Measurements from ENCODE around the gene TRIM63.

The TRIM63 gene

DNA sequence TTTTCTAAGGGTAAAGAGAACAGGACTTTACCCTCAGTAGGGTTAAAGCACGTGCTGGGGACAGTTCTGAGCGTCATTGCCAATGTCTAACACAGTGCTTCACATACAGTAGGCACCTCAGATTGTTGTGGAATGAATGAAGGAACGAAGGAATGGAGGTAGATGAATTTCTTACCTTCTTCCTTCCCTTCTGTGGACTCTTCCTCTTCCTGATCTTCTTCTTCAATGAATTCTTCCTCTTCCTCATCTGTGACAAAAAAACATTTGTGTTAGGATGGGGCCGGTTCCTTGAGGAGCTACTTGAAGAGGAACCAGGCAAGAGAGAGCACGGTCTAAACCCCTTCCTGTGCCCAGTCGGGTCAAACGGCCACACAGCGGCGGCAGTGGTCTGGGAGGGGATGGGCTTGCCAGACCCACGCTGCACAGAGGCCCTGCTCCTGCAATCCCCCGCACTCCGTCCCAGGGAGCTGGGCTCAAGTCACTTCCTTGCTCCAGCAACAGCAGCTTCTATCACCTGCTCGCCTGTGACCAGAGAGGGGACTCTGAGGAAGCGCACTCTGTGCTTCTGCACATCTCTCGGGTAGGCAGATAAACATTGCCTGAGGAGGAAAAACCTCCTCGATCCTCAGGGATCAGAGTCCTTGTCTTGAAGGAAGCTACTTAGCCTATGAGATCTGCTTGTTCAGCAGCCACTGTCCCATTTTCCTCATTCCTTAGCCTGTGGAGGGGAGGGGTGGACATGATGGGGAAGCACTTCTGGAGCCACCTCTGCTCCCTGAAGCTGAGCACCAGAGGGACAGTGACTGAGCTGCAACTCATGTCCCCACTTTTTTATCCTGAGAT lies 13.5 kb downstream of the TRIM63 start:
- no peak for DNase-seq

DNA sequence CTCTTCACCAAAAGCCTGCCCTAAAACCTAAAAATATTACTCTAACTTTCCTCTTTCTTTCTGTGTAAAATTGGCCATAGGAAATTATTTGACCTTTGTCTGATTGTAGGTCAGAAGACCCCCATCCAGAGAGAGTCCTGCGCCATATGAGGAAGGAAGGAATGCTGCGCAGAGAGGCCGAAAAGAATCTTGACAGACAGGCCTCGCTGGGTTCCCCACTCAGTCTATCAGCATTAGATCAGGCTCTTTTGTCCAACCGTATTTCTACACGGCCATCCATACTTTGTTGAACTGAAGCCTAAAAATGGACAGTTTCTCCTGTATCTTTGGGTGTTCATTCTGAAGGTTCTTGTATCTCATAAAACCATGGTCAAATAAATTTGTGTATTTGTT lies 17.2 kb downstream of the TRIM63 start:
- DNase-seq = no peak

DNA sequence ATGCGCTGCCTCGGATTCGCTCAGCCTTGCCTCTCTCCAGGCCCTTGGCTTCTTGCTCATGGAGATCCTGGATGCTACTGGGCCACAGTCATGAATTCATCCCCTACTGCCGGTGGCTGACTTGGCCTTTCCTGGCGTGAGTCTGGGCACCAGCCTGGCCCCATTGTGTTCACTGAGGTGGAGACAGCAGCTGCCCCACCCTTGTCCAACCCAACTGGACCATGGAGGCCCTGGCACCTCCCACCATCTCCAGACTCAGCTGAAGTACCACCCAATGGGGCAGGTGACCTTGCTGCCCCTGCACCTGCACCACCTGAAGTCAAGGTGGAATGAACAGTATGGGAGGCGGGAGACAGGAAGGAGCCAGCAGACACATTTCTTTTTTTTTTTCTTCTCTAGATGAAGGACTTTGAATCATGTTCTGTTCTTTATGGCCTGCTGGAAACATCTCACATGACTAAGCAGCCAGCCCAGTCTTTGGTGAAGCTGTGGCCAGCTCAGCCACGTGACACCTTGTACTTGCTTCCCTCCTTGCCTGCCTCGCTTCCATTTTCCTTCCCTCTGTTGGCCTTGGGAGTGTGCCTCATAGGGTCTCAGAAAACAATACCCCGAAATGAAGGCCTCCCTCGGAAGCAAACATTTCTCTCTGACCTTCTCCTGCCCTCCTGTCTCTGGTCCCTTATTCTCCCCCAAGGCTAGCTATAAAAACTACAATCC lies 17.7 kb downstream of the TRIM63 start:
- DNase-seq = no peak

DNA sequence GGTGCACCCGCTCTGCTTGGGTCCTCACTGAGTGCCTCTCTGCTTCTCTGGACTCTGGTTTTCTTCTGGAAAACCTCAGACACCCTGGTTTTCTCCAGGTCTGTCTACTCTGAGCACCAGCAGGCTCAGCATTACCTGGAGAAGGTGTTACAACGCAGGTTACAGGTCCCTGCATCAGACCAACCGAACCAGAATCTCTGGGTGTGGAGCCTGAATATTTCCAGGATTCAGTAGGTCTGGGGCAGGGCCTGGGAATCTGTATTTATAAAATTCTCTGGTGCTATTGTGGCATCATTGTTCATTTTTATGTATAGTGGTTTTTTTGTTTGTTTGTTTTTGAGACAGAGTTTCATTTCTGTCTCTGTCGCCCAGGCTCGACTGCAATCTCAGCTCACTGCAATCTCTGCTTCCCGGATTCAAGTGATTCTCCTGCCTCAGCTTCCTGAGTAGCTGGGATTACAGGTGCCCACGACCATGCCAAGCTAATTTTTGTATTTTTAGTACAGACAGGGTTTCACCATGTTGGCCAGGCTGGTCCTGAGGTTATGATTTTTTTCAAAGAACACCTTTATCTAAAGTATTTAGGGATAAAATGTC lies 20.1 kb downstream of the TRIM63 start:
- no peak for DNase-seq

DNA sequence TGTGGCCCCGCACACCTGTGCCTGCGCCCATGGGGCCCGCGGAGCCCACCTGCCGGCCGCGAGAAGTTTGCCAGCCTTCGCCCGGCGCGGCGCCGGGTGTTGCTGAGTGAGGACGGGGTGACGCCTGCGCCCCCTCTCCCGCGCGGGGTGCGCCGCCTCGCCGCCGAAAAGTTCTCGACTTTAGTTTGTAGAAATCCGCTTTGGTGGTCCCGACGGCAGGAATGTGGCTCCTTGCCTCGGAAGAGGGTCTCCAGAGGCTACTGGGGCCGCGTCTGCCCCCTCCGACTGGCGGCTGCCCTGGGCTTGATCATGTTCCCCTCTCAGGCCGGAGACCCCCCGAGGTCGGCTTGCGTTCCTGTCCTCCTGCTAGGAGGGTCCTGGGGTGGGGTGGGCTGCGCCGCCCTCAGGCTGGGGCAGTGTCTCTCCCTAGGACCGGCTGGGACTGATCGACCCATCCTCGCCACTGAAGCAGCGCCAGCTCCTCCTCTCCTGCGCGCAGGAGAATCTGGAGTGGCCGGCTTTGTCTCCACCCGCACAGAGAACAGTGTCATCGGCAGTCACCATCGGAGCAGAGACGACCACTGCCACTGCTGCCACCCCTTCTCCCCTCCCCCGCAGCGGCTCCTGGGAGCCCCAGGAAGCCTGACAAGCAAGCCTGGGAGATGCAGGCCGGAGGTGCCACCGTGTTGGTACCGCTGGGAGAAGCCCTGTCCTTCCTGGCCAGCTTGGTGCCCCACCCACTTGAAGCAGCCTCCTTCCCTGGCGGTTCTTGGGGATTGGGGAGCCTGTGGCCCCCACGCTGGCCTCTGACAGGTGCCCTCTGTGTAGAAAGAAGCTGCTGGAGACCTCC lies 21.0 kb downstream of the TRIM63 start:
- DNase-seq = no peak

DNA sequence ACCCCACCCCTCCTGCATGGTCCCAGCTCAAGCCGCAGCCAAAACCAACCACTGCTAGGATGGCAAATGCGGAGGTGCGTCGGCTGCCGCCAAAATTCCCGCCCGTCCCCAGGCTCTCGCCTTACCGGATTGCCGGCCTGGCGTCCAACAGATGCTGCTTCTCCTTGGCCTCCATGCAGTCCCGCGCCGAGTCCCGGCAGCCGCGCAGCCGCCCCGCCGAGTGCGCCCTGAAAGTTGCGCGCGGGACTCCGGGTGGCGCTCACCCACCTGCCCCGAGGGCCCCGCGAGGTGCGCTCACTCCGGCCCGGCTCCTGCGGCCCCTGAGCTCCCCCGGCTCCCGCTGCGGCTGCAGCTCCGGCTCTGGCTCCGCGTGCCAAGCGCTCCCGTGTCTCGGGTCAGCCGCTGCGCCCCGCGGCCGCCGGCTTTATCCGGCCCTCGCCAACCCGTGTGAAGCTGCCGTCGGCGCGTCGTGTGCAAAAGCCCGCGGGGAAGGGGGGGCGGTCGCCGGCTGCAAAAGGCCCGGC lies 21.6 kb downstream of the TRIM63 start, which contains the start of gene SLC30A2:
Gene SLC30A2 (minus strand): TSS at position 397 of the 524 bp plus-strand sequence. CDS start 222 bp downstream, at position 175.
- no peak for DNase-seq

DNA sequence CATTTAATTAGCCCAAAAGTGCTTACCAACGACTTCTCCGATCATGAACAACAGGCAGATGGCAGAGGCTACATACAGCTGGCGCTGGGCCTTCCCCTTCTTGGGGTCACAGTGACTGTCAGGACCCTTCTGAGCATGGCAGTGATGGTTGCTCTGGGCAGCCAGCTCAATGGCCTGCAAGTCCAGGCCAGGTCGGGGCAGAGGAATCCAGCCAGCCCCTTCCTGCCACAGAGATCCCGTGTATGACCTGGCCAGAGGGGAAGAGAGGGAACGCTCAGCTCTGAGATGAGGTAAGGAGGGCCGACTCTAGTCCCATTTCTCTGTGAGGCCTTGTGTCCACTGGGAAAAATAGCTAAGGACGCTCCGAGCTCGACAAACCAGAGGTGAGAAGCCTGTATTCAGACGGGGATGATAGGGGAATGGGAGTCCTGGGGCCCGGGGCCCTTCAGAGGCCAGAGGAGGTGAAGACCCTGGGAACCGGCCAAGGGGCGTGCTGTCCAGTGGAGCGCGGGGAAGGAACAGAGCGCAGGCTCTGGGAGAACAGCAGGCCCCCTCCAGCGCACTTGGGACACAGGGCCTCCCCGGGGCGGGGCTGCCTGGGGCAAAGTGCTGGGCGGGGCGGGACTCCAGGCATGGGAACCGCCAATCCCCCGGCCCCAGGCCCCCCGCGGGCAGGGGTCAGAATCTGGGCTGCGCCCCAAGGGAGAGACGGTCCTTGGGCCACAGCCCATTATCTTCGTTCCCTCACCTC lies 22.3 kb downstream of the TRIM63 start:
- no peak for DNase-seq

DNA sequence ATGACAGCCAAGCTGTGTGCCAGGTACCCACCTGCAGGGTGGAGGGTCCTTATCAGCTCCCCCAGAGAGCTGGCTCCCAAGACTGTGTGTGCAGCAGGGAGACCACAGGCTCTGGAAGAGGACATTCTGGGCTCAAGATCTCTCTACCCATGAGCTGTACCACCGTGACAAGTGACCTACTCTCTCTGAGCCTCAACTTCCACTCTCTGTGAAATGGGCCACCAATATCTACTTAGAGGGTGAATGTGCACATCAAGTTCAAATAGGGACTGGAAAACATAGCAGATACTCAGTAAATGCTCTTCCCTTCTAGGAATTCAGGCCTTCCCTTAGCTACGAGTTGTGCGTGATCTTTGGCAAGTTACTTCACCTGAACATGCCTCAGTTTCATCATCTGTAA lies 23.0 kb downstream of the TRIM63 start:
- DNase-seq = no peak

DNA sequence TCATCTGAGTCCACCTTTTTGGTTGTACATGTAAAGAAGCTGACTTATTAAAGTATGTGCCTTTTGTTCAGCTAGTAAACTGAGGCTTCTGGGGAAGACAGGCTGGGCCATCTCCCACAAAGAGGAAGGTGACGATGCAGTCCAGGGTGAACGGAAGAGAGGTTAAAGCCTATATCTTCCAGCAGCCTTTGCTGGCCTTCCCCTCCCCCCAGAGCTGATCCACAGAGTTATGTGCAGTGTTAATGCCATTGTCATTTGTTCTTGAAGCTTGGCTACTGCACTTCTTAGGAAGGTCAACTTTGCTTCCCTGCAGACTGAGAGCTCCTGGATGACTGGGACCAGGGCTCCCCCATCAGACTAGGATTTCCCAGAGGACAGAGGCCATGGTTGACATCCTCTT lies 23.7 kb downstream of the TRIM63 start:
- no peak for DNase-seq

DNA sequence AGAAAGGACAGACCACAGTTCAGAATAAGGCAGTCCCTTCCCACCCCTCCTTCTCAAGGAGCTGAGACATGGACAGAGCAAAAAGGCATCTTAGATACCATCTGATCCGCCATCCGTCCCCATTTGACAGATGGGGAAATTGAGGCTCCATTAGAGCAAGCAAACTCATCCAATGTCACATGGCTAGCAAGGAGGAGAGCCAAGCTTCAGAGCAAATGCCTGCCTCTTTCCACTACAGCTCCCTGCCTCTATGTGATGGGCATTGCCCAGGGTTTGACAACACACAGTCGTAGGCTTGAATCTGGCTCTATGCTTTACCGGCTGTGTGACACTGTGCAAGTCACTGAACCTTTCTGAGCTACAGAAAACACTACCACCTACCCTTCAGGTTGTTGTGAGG lies 25.5 kb downstream of the TRIM63 start:
- no peak for DNase-seq

DNA sequence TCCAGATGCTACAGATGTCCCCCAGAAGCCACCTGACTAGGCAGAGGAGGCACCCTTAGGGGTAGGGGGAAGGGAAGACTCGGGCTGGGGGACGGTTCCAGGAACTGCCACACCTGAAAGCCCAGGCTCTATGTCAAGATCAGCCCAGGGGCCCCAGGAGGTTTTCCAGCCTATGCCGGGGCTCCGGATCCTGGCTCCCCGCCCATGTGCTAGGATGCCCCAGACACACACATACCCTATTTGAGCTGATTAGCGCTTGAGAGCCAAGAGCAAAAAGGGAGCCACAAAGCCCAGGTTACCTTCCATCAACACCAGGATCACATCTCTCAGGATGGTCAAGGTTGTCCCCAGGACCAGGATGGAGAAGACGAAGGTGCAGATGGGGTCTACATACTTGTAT lies 26.0 kb downstream of the TRIM63 start:
- DNase-seq = no peak

DNA sequence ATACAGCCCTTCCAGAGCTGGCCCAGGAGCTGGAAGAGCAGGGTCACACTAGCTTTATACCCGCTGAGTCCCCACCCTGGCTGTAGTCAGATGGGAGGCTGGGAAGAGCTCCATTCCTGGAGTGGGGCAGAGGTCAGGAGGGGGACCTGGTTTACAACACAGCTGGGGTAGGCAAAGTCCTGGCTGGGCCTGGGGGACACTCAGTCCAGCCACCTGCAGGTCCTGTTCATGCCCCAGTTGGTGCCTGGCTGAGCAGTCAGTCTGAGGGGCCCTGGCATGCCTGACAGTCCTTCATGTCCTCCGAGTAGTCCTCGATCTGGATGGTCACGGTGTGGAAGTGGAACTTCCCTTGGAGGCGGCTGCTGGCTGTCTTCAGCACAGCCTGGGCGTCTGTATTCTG lies 28.5 kb downstream of the TRIM63 start:
- DNase-seq = no peak

DNA sequence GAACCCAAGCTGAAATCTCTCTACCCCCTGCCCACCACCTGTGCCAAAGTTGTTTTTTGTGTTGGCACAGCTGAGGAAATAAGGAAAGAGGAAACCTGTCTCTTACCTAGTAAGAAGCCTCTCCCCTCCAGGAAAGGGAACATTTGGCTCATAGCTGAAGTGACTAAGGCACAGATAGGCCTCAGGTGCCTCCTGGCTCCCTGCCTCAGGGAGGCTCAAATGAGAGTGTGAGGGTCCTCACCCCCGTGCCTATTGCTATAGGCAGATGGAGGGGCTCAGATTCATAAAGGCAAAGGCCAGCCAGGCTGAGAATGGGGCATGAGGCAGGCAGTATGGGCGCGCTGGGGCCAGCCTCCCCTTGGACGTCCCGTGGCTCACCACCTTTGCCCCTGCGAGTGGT lies 29.0 kb downstream of the TRIM63 start:
- no peak for DNase-seq

DNA sequence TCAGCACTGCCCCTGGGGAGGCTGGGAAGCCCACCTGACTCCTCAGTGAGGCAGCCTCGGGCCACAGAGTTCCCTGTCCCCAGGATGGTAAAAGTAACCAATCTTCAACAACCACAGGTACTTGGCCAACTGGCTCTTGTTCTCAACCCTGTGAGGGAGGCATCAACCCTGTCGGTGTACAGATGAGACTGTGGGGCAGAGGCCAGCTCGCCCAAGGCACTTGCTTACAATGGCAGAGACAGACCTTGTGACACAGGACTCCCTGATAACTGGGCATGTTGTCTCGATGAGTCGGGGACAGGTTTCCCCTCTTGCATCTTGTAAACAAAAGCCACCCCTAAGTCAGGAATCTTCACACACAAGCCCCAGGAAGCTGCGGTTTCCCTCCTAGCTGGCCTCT lies 29.5 kb downstream of the TRIM63 start:
- DNase-seq = no peak

DNA sequence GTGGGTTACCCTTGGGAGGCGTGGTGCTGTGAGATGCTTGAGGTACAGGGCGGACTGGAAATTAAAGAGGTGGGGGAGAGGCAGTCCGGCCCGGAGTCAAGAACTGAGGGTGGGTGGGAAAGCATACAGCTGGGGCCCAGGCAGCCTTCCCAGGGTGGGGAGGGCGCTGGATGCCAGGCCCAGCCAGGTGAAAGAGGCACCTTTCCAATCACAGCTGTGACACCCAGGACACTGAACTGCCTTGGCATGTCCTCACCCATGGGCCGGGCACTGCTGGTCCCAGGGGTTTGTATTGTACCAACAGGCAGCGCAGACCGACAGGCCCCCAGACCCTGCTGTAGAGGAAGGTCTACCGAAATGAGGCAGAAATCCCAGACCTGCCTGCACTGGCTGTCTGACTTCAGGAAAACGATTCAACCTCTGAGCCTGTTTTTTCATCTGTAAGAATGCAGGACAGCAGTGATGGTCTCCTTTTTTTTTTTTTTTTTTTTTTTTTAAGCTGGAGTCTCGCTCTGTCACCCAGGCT lies 30.6 kb downstream of the TRIM63 start:
- DNase-seq = no peak

DNA sequence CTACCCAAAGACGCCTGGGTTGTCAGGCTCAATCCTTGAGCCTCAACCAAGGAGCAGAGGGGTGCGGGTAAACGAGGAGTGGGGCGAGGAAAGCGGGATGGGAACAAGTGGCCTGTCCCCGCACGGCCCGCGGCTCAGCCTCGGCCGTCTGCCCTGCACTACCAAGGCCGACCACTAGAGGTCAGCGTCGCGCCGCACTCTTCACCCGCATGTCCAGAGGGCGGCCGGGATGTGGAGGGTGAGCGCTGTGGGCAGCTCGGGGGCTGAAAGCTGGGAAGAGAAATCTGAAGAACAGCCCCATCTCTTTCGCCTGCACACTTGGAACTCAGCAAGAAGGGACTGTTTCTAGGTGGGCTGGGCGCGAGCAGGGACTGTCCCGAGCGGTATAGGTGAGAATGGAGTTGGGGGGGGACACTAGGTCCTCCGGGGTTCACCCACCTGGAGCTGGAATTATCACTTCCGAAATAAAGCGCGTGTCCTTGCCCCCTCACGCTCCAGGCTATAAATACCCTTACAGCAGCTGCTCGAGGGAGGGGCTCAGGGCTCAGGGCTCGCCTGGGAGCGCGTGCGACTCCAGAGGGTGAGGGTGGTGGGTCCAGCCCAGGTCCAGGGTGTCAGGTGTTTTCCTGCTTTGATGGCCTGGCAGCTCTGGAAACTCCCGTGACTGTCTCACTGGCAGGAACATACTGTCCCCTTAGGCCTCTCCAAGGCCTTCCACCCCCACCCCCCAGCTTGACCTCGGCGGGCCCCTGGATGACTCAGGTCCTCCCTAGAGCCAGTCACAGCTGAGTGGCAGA lies 31.3 kb downstream of the TRIM63 start:
- DNase-seq = peak; percentile 34

DNA sequence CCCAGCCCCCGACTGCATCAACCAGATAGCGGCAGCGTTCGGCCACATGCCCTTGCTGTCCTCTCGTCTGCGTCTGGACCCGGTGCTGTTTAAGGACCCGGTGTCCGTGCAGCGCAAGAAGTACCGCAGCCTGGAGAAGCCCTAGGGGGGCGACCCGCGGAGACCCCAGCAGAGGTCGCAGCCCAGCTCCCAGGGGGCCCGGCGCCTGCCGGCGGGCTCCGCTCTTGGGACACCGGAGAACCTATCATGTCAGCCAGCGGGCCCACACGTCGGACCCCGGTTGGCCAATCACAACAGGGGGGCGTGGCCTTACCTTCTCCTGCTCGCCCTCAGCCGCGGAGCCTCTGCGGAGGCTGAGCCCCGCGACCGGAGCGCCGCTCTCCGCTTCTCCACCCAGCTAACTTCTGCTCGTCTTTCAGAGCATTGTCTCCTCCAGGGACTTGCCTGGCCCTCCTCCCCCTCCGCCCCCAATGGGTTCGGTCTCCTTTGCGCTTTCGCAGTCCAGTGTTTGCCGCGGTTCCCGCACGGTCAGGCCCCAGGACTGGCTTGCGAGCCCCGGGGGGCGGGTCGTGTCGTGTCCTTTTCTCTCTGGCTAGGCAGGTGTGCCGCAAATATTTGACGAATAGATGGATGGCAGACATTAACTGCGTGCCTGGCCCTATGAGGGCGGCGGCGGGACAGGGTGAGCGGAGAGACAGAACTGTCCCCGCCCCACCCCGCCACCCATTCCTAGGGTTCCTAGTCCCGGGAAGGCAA lies 32.0 kb downstream of the TRIM63 start:
- DNase-seq = peak; percentile 91

DNA sequence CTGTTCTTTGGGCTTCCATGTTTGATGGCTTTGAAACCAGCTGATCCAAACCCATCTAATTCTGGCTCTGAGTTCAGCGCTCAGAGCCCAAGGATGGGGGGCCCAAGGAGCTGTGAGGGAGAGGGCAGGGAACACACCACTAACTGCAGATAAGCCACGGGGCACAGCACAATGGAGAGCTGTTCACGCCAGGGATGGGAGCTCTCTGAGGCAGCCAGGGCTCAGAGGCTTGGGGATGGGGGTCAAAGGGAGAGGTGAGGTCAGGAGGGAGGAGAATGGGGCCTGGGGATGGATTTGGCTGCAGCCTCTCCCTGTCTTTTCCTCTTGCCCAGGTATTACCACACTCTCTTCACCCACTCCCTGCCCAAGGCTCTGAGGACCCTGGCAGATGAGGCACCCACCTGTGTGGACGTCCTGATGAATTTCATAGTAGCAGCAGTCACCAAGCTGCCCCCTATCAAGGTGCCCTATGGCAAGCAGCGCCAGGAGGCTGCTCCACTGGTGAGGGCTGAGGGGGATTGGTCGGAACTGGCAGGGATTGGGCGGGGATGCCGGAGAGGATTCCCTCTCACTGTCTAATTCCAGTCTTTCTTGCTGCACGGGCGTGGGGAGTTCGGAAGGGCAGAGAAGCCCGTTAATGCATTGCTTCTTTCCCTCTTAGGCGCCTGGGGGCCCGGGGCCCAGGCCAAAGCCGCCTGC lies 32.8 kb downstream of the TRIM63 start:
- no peak for DNase-seq

DNA sequence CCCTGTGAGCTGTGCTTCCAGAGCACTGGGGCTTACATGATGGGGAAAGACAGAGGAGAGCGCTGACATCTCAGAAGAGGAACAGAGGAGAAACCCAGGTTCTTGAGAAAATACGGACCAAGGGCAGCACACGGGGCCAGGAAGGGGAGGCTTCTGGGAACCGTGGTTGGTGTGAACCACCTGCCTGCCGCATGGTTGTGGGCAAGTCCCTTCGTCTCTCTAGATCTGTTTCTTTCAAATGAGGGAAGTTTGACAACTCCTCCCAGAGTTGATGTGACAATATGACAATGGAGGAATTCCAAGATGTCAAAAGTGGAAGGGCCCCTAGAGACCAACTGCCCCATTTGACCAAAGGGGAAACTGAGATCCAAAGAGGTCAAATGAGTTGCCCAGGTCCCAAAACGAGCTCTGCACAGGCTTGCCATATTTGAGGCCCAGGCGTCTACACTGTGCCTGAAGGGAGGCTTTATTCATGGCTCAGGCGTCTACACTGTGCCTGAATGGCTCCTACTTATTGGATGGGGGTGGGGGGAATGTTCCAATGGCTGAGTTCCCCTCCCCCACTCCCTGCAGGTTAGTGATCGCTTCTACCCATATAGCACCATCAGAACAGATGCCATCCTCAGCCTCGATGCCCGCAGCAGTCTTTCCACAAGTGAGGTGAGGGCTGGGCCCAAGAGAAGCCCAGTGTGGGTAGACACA lies 34.6 kb downstream of the TRIM63 start:
- DNase-seq = no peak

Measured in amniotic stem cell (primary cell).